ENCODE results near the gene CLDN10. TPM values are rescaled to one million over a fixed set of nuclear protein-coding genes. Genes with fewer than 3 reads are reported as not detected.

Gene CLDN10
- total RNA-seq, 2 donors from 2014 or later: 72.8 to 228 TPM

DNA sequence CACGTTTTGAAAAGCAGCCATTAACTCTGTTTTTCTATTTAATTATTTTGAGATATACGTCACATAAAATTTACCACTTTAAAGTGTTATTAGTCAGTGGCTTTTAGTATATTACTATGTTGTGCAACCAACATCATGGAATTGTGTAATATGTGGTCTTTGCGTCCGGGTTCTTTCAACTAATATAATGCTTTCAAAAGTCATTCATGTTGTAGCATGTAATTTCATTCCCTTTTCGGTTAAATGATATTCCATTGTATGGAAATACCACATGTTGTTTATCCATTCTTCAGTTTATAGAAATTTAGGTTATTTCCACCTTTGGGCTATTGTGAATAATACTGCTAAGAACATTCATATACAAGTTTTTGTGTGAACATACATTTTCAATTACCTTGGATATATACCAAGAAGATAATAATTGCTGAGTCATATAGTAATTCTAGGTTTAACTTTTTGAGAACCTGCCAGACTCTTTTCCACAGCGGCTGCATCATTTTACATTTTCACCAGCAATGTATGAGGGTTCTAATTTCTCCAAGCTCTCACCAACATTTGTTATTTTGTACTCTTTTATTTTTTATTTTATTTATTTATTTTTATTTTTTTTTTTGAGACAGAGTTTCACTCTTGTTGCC lies 28.1 kb upstream of the CLDN10 start:
- no peak overlapping the region for H3K4me3 ChIP-seq
- H3K27ac ChIP-seq: no peak overlapping the region
- H3K36me3 ChIP-seq (replicated peaks in 1 of 2; ENCODE audit: insufficient read depth in 1 of 2, low read depth in 2 of 2): no peaks in the 10 kb centered on the region
- WGBS, 2 donors: 58 to 82% methylated on average over 6 of the region's 6 CpGs
- peaks cover 0 to 4% (median 0%) of the 10 kb centered on the region in 3 donors for H3K9me3 ChIP-seq
- H3K27me3 ChIP-seq: no peaks in the 10 kb centered on the region
- ATAC-seq (no peak), DNase-seq (no peak)
- peaks cover 13% of the 10 kb centered on the region for H3K4me1 ChIP-seq
- TF ChIP-seq POLR2A (IDR thresholded peaks at IDR 0.05) (no peak), CTCF (IDR thresholded peaks at IDR 0.05) (no peak)
- intact Hi-C loops (cut with DNase I): no loop called here

- 85 to 100% methylated on average over 1 of the region's 1 CpG for WGBS, 2 donors
- Histone ChIP-seq H3K9me3 (no peaks in the 10 kb centered on the region), H3K27me3 (no peaks in the 10 kb centered on the region), H3K4me3 (no peak overlapping the region), H3K4me1 (peaks cover 24% of the 10 kb centered on the region), H3K27ac (no peak overlapping the region), H3K36me3 (replicated peaks in 1 of 2; ENCODE audit: insufficient read depth in 1 of 2, low read depth in 2 of 2) (no peaks in the 10 kb centered on the region)
- ATAC-seq: no peak
- intact Hi-C loops (cut with DNase I): no loop called here
- DNase-seq: no peak
- TF ChIP-seq POLR2A (IDR thresholded peaks at IDR 0.05): no peak
- no peak for TF ChIP-seq CTCF (IDR thresholded peaks at IDR 0.05)
These were observed 24.6 kb upstream of the CLDN10 start for GRCh38 chr13:95527955-95528354.

GRCh38 chr13:95530178-95530577 lies 22.3 kb upstream of the CLDN10 start:
- peaks cover 28% of the 10 kb centered on the region for H3K4me1 ChIP-seq
- no peak overlapping the region for H3K4me3 ChIP-seq
- no peaks in the 10 kb centered on the region for H3K36me3 ChIP-seq (replicated peaks in 1 of 2; ENCODE audit: insufficient read depth in 1 of 2, low read depth in 2 of 2)
- ATAC-seq: peak; percentile 77
- peak overlapping the region; percentile 20 to 44 (median 38) for H3K27ac ChIP-seq
- H3K9me3 ChIP-seq: no peaks in the 10 kb centered on the region
- intact Hi-C loops (cut with DNase I): no loop called here
- TF ChIP-seq CTCF (IDR thresholded peaks at IDR 0.05) (peak in 4 of 7 experiments; percentile 16 to 27 (median 19)), POLR2A (IDR thresholded peaks at IDR 0.05) (no peak)
- WGBS, 2 donors: 9 to 10% methylated on average over 5 of the region's 5 CpGs
- no peaks in the 10 kb centered on the region for H3K27me3 ChIP-seq
- DNase-seq: peak; percentile 60 to 80 (median 72)

DNA sequence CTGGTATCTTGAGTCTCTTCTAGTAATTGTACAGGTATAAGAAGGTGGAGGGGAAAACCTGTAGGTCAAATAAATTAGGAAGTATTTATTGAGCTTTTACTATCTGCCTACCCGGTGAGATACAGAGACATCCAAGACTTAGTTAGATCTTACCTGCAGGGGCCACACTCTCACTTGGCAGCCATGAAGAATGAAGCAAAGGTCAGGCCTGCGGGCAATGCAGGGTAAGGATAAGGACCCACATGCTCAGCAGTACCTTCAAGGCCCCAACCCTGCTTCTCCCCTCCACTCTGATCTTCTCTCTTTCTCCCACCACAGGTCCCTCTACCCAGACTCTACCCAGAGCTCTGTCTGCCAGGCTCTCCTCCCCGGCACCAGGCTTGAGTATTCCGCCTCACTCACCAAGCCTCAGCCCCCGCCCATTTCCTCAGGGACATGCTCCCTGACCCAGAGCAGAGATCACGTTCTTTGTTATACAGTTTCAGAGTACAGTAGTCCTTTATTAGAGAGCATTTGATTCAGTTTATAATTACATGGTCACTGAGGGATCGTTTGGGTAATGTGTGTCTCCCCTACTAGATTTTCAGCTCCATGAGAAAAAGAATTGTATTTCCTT lies 18.9 kb upstream of the CLDN10 start:
- Histone ChIP-seq H3K9me3 (no peaks in the 10 kb centered on the region), H3K27ac (peak overlapping the region; percentile 60 to 72 (median 62)), H3K4me1 (peaks cover 61% of the 10 kb centered on the region), H3K4me3 (no peak overlapping the region), H3K27me3 (no peaks in the 10 kb centered on the region), H3K36me3 (replicated peaks in 1 of 2; ENCODE audit: insufficient read depth in 1 of 2, low read depth in 2 of 2) (no peaks in the 10 kb centered on the region)
- intact Hi-C loops (cut with DNase I): no loop called here
- WGBS, 2 donors: 32 to 40% methylated on average over 7 of the region's 7 CpGs
- ATAC-seq: peak; percentile 34
- peak; percentile 41 to 70 (median 59) for DNase-seq
- TF ChIP-seq CTCF (IDR thresholded peaks at IDR 0.05) (no peak), POLR2A (IDR thresholded peaks at IDR 0.05) (peak in 1 of 3 donors; percentile 48)
